ENCODE measurements around the gene SLIT3. TPM values are rescaled to one million over a fixed set of nuclear protein-coding genes. Genes with fewer than 3 reads are reported as not detected.

Gene SLIT3
- total RNA-seq, 1 donor from 2014 or later: 70.0 TPM

DNA sequence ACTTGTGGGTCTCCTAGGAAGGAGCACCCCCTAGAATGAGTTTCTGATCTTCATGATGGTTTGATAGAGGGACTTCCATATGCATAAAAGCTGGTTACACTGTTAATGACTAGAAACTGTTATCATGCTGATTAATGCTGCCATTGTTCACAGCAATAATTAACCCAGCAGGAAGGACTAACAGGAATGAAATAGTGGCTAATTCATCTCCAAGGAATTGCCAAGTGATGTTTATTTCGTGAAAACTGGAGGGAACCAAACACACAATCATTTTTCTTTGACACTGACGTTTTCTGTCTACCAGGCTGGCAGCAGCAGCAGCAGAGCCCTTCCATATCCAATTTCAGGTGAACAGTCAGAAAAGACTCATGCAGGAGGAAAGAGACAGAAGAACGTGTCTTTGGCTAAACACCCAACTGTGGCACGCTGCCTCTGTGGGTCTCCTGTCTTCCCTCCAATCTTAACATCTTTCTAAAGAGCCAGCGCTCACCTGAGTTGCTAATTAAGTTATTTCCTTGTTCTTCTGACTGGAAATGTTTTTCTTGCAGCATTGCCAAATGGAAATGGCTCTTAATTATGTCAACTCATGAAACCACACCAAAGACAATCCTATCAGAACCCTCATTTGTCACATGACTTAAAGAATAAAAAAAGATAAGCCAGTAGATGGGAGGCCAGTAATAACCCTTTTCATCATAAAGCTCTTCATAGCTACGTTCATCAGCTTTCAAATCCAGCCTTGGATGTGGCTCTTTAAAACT is 181.5 kb downstream of the SLIT3 start:
- TF ChIP-seq, protein P1, sequence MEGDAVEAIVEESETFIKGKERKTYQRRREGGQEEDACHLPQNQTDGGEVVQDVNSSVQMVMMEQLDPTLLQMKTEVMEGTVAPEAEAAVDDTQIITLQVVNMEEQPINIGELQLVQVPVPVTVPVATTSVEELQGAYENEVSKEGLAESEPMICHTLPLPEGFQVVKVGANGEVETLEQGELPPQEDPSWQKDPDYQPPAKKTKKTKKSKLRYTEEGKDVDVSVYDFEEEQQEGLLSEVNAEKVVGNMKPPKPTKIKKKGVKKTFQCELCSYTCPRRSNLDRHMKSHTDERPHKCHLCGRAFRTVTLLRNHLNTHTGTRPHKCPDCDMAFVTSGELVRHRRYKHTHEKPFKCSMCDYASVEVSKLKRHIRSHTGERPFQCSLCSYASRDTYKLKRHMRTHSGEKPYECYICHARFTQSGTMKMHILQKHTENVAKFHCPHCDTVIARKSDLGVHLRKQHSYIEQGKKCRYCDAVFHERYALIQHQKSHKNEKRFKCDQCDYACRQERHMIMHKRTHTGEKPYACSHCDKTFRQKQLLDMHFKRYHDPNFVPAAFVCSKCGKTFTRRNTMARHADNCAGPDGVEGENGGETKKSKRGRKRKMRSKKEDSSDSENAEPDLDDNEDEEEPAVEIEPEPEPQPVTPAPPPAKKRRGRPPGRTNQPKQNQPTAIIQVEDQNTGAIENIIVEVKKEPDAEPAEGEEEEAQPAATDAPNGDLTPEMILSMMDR (IDR thresholded peaks at IDR 0.05): no peak
- intact Hi-C loops (cut with DNase I): no loop called here
- Histone ChIP-seq H3K9me3 (no peaks in the 10 kb centered on the region), H3K36me3 (no peaks in the 10 kb centered on the region), H3K27me3 (no peaks in the 10 kb centered on the region), H3K4me3 (no peak overlapping the region), H3K27ac (no peak overlapping the region), H3K4me1 (no peaks in the 10 kb centered on the region)
- DNase-seq (no peak), ATAC-seq (no peak)

DNA sequence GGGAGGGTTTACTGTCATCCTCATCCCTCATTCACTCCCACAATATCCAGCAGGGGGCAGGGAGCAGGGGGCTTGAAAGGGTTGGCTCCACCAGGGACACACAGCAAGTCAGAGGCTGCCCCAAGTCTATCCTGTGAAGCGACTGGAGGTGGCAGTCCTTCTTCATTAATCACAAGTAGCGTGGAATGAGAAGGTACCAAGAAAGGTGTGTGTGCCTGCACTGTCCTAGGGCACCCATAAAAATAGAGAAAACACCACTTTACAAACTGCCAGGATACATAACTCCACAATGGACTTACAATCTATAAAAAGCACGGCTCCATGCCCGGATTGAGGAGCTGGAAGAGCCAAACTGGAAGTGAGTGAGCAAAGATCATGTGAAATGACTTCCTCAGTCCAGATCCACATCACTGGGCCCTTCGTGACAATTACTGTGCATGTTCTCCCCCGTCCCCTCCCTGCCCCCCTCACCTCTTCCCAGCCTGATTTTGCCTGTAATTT is 183.9 kb downstream of the SLIT3 start:
- H3K4me1 ChIP-seq: no peaks in the 10 kb centered on the region
- TF ChIP-seq, protein P1 (IDR thresholded peaks at IDR 0.05): no peak
- no peaks in the 10 kb centered on the region for H3K36me3 ChIP-seq
- DNase-seq (no peak), ATAC-seq (peak; percentile 40)
- intact Hi-C loops (cut with DNase I): no loop called here
- no peak overlapping the region for H3K27ac ChIP-seq
- no peaks in the 10 kb centered on the region for H3K27me3 ChIP-seq
- no peak overlapping the region for H3K4me3 ChIP-seq
- H3K9me3 ChIP-seq: no peaks in the 10 kb centered on the region

DNA sequence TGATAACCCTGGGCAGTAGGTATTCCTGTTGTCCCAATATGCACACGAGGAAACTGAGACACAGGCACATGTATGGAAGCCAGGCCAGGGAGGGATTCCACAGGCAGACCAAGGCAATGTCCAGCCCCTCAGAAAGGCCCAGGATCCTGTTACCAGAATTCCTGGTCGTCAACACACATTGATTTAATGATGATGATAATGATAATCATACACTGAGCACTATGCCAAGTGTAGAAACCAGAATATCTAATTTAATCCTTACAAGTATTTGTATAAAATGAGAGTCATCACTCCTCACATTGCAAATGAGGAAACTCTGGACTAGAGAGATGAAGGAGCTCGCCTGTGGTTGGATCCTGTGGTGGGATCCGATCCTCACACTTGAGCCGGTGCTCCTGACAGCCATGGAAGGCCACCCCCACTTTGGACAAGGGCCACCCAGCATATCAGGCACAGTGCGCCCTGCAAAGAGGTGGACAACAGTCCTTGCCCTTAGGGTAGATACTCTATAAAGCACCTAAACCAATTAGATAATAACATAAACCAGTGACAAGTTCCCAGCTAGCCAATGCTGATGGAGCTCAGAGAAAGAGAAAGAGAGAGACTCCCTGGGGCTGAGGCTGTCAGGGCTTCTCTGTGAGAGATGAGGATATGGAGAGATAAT is 185.3 kb downstream of the SLIT3 start:
- no peaks in the 10 kb centered on the region for H3K9me3 ChIP-seq
- intact Hi-C loops (cut with DNase I): no loop called here

DNA sequence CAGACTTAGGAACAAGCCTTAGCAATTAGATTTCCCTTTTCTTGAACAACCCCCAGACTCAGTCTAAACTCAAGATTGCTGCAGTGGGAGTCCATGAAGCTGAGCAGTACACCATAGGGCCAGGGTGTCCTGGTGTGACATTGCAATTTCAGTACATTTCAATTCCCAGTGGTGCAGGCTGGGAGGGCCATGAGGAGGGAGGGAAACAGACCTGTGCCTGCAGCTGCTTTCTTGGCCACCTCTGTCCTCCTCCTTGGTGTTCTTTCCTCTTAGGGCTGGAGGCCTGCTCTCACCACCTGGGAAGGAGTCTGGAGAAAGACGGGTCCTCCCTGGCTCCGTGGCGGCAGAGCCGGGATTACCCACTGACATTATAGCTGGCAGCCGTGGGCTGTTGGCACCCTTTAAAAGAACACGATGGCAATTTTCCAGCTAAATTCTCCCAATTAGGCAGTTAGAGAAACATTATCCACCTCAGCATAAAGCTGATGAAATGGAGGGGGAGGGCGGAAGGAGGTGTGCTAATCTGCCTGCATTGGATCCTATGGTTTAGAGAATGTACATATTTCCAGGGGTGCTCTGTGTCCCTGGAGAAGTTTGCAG is 186.4 kb downstream of the SLIT3 start:
- no peak overlapping the region for H3K27ac ChIP-seq
- H3K27me3 ChIP-seq: no peaks in the 10 kb centered on the region
- TF ChIP-seq, protein P1 (IDR thresholded peaks at IDR 0.05): no peak
- ATAC-seq: no peak
- no peak for DNase-seq
- intact Hi-C loops (cut with DNase I): no loop called here
- H3K4me1 ChIP-seq: no peaks in the 10 kb centered on the region
- no peak overlapping the region for H3K4me3 ChIP-seq
- H3K9me3 ChIP-seq: no peaks in the 10 kb centered on the region
- H3K36me3 ChIP-seq: no peaks in the 10 kb centered on the region

More for the DNA sequence above, 185.3 kb downstream of the SLIT3 start:
- no peaks in the 10 kb centered on the region for H3K4me1 ChIP-seq
- TF ChIP-seq, protein P1 (IDR thresholded peaks at IDR 0.05): no peak
- H3K36me3 ChIP-seq: no peaks in the 10 kb centered on the region
- DNase-seq: no peak
- ATAC-seq: no peak
- no peak overlapping the region for H3K4me3 ChIP-seq
- H3K27ac ChIP-seq: no peak overlapping the region
- no peaks in the 10 kb centered on the region for H3K27me3 ChIP-seq

DNA sequence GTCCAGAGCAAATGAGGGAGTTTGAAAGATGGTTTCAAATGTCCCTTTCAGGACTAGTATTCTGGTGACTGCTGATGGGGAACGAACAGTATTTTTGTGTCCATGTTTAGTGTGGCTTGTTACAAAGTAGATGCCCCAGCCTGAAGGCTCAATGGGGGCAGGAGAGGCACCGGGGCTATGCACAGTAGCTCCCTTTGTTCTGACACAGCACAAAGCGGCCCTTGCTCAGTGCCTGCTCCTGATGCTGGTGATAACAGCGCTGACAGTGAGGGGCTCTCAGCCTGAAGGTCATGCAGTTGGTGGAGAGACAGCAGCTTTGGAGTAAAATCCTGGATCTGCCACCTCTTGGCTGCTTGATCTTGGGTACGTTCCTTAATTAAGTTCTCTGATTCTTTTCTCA is 188.9 kb downstream of the SLIT3 start:
- H3K9me3 ChIP-seq: no peaks in the 10 kb centered on the region
- TF ChIP-seq, protein P1 (IDR thresholded peaks at IDR 0.05): no peak
- no peak for ATAC-seq
- H3K27me3 ChIP-seq: no peaks in the 10 kb centered on the region
- H3K27ac ChIP-seq: no peak overlapping the region
- no peaks in the 10 kb centered on the region for H3K36me3 ChIP-seq
- DNase-seq: no peak
- H3K4me1 ChIP-seq: no peaks in the 10 kb centered on the region
- no peak overlapping the region for H3K4me3 ChIP-seq
- intact Hi-C loops (cut with DNase I): no loop called here

Measured in upper lobe of right lung (tissue), 1 donor.